Stimulated activated CD4-positive, alpha-beta T cell treated with anti-CD3 and anti-CD28 coated beads, Interleukin-2, amount 100 ng/mL, for 4 hours (primary cell): ENCODE data around the gene NAA15.
"Not testable (repeated sequence)": the region's sequence is repeated elsewhere in the genome, so short reads cannot be mapped to it uniquely, and the experiment has no call there.

Experiments
- DNase-seq: peaks from one replicate; pipeline ENCODE4 v3.0.0-alpha.2; 2020; ENCODE audit warnings: low read depth

The NAA15 gene

GRCh38 chr4:139301113-139301820 is at the start of gene NAA15:
TSS of gene NAA15 (plus strand) at chr4:139301505. CDS start at chr4:139301778, 273 bp downstream.
- peak; percentile 97 for DNase-seq

- no peak for DNase-seq
These were observed 48.3 kb upstream of the NAA15 start for GRCh38 chr4:139253046-139253445.

GRCh38 chr4:139253713-139254112 is 47.6 kb upstream of the NAA15 start:
- no peak for DNase-seq

GRCh38 chr4:139255581-139255980 is 45.7 kb upstream of the NAA15 start:
- not testable (repeated sequence) for DNase-seq

- no peak for DNase-seq
These were observed 45.0 kb upstream of the NAA15 start for GRCh38 chr4:139256349-139256748.

- DNase-seq, result no peak
These were observed 35.7 kb upstream of the NAA15 start for GRCh38 chr4:139265654-139266053.

- no peak for DNase-seq
These were observed 35.1 kb upstream of the NAA15 start for GRCh38 chr4:139266208-139266582.

GRCh38 chr4:139266583-139267257 is 34.6 kb upstream of the NAA15 start:
- DNase-seq, result no peak

- no peak for DNase-seq
These were observed 34.0 kb upstream of the NAA15 start for GRCh38 chr4:139267301-139267700.

- DNase-seq, result no peak
These were observed 27.5 kb upstream of the NAA15 start for GRCh38 chr4:139273835-139274234.

GRCh38 chr4:139274790-139275189 is 26.5 kb upstream of the NAA15 start:
- DNase-seq, result no peak

- no peak for DNase-seq
These were observed 26.0 kb upstream of the NAA15 start for GRCh38 chr4:139275281-139275735.

- DNase-seq, result no peak
These were observed 22.8 kb upstream of the NAA15 start for GRCh38 chr4:139278485-139278884.

GRCh38 chr4:139278912-139279759 is 22.2 kb upstream of the NAA15 start:
- no peak for DNase-seq

GRCh38 chr4:139279760-139280620 is 21.3 kb upstream of the NAA15 start, which contains the start of gene MGARP:
TSS of gene MGARP (minus strand) at chr4:139280225. CDS start at chr4:139280158, 67 bp downstream.
- no peak for DNase-seq

GRCh38 chr4:139282065-139282720 is 19.1 kb upstream of the NAA15 start:
- DNase-seq, result no peak

- DNase-seq, result no peak
These were observed 18.6 kb upstream of the NAA15 start for GRCh38 chr4:139282721-139283075.

- DNase-seq, result no peak
These were observed 15.1 kb upstream of the NAA15 start for GRCh38 chr4:139286186-139286698.

- DNase-seq, result peak; percentile 96
These were observed 5.9 kb upstream of the NAA15 start for GRCh38 chr4:139295206-139295941.

GRCh38 chr4:139295942-139296299 is 5.4 kb upstream of the NAA15 start:
- DNase-seq, result no peak
